ENCODE data around the gene PDZD4.

PDZD4 gene

DNA sequence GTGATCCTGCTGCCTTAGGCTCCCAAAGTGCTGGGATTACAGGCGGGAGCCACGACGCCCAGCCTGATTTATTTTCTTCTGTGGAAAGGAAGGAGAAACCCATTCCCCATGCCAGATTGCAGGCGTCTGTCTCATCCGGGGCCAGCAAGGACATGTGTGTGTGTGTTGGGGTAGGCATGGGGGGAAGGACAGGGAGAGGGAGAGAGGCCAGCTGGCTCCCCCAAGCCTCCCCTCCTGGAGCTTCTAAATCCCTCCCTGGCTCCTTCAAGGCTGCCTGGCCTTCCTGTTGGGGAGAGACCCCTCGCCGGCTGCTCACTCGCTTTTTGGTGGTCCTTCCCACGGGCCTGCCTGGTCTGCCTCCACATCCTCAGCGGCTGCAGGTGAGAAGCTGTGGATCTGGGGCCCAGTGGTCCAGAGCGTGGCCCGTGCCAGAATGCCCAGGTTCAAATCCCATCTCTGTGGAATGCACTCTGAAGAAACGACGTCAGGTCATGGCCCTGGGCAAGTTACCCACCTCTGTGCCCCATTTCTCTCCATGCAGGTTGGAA, 67.6 kb downstream of the PDZD4 start:
- Histone ChIP-seq H3K4me1 (ENCODE audit: insufficient read depth, poor library complexity, severe bottlenecking) (no peaks in the 10 kb centered on the region), H3K4me3 (ENCODE audit: severe bottlenecking) (no peak overlapping the region), H3K27me3 (ENCODE audit: insufficient read depth, poor library complexity, severe bottlenecking) (no peaks in the 10 kb centered on the region), H3K9me3 (ENCODE audit: severe bottlenecking) (no peaks in the 10 kb centered on the region), H3K27ac (ENCODE audit: poor library complexity, severe bottlenecking) (no peak overlapping the region), H3K36me3 (ENCODE audit: low read depth) (no peaks in the 10 kb centered on the region)
- TF ChIP-seq, protein P1, sequence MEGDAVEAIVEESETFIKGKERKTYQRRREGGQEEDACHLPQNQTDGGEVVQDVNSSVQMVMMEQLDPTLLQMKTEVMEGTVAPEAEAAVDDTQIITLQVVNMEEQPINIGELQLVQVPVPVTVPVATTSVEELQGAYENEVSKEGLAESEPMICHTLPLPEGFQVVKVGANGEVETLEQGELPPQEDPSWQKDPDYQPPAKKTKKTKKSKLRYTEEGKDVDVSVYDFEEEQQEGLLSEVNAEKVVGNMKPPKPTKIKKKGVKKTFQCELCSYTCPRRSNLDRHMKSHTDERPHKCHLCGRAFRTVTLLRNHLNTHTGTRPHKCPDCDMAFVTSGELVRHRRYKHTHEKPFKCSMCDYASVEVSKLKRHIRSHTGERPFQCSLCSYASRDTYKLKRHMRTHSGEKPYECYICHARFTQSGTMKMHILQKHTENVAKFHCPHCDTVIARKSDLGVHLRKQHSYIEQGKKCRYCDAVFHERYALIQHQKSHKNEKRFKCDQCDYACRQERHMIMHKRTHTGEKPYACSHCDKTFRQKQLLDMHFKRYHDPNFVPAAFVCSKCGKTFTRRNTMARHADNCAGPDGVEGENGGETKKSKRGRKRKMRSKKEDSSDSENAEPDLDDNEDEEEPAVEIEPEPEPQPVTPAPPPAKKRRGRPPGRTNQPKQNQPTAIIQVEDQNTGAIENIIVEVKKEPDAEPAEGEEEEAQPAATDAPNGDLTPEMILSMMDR (IDR thresholded peaks at IDR 0.05; ENCODE audit: poor library complexity, severe bottlenecking), result no peak
- no peak for DNase-seq (ENCODE audit: low spot score)
- no peak for ATAC-seq (ENCODE audit: low read depth)

GRCh38 chrX:153761863-153762262, 68.5 kb downstream of the PDZD4 start:
- ATAC-seq (ENCODE audit: low read depth) (no peak), DNase-seq (ENCODE audit: low spot score) (no peak)
- H3K27ac ChIP-seq (ENCODE audit: poor library complexity, severe bottlenecking), result no peak overlapping the region
- no peaks in the 10 kb centered on the region for H3K4me1 ChIP-seq (ENCODE audit: insufficient read depth, poor library complexity, severe bottlenecking)
- TF ChIP-seq, protein P1 (IDR thresholded peaks at IDR 0.05; ENCODE audit: poor library complexity, severe bottlenecking), result no peak
- H3K36me3 ChIP-seq (ENCODE audit: low read depth), result no peaks in the 10 kb centered on the region
- no peak overlapping the region for H3K4me3 ChIP-seq (ENCODE audit: severe bottlenecking)
- no peaks in the 10 kb centered on the region for H3K9me3 ChIP-seq (ENCODE audit: severe bottlenecking)
- H3K27me3 ChIP-seq (ENCODE audit: insufficient read depth, poor library complexity, severe bottlenecking), result no peaks in the 10 kb centered on the region

DNA sequence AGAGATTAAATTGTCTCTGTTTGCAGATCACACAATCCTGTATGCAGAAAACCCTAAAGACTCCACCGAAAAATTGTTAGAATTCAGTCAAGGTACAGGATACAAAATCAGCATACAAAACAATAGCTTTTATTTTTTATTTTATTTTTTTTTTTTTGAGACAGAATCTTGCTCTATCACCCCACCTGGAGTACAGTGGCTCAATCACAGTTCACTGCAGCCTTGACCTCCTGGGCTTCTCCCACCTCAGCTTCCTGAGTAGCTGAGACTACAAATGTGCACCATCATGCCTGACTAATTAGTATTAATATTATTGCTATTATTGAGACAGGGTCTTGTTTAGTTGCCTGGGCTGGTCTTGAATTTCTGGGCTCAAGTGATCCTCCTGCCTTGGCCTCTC, 75.2 kb downstream of the PDZD4 start:
- DNase-seq (ENCODE audit: low spot score) (no peak), ATAC-seq (ENCODE audit: low read depth) (no peak)
- H3K4me1 ChIP-seq (ENCODE audit: insufficient read depth, poor library complexity, severe bottlenecking), result no peaks in the 10 kb centered on the region
- H3K36me3 ChIP-seq (ENCODE audit: low read depth), result no peaks in the 10 kb centered on the region
- TF ChIP-seq, protein P1 (IDR thresholded peaks at IDR 0.05; ENCODE audit: poor library complexity, severe bottlenecking), result no peak
- no peaks in the 10 kb centered on the region for H3K9me3 ChIP-seq (ENCODE audit: severe bottlenecking)
- no peaks in the 10 kb centered on the region for H3K27me3 ChIP-seq (ENCODE audit: insufficient read depth, poor library complexity, severe bottlenecking)
- no peak overlapping the region for H3K27ac ChIP-seq (ENCODE audit: poor library complexity, severe bottlenecking)
- no peak overlapping the region for H3K4me3 ChIP-seq (ENCODE audit: severe bottlenecking)

Measured in RWPE2 (cell line).